Measurements from ENCODE around the gene RBM27.

Gene RBM27, protein sequence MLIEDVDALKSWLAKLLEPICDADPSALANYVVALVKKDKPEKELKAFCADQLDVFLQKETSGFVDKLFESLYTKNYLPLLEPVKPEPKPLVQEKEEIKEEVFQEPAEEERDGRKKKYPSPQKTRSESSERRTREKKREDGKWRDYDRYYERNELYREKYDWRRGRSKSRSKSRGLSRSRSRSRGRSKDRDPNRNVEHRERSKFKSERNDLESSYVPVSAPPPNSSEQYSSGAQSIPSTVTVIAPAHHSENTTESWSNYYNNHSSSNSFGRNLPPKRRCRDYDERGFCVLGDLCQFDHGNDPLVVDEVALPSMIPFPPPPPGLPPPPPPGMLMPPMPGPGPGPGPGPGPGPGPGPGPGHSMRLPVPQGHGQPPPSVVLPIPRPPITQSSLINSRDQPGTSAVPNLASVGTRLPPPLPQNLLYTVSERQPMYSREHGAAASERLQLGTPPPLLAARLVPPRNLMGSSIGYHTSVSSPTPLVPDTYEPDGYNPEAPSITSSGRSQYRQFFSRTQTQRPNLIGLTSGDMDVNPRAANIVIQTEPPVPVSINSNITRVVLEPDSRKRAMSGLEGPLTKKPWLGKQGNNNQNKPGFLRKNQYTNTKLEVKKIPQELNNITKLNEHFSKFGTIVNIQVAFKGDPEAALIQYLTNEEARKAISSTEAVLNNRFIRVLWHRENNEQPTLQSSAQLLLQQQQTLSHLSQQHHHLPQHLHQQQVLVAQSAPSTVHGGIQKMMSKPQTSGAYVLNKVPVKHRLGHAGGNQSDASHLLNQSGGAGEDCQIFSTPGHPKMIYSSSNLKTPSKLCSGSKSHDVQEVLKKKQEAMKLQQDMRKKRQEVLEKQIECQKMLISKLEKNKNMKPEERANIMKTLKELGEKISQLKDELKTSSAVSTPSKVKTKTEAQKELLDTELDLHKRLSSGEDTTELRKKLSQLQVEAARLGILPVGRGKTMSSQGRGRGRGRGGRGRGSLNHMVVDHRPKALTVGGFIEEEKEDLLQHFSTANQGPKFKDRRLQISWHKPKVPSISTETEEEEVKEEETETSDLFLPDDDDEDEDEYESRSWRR

DNA sequence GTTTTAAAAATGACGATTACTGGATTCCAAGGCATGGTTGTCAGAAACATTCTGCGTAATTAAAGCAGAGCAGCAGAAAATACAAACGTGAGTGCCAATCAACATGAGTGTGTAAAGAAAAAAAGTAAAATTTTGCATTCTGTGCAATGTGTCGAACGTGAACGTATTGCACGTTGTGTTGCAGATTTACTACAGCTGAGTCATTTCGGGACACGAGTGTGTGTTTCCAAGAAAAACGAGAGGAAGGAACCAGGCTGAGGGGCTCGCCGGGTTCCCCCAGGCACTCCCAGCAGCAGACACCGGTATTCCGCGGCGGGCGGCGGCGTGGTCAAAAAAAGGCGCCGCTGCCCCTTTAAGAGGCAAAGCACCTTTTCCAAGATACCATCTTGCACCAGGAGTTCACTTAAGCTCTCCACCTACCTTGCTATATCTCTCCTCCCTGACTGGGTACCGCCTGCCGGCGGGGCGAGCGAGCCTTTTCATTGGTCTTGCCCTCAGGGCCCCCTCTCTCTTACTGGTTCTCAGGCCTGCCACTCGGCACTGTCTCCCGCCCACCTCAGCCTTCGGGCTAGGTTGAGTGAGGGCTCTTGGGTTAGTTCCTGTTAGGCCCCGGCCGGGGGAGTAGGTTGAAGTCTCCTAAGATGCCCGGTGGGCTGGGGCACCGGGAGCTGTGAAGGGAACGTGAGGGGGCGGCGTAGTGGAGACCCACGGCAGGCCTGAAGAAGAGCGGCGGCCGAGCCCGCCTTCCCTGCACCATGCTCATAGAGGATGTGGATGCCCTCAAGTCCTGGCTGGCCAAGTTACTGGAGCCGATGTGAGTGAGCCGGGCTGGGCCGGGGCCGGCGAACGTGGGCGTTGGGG is at the start of gene RBM27:
TSS of gene RBM27 (plus strand) at position 595 of the 861 bp plus-strand sequence. CDS start at position 756, 161 bp downstream.
- ChIA-PET CTCF (interaction anchor here (0.6 to 2.0 kb wide), 3 partner anchors 10 to 13 kb away, joined by 3 to 5 read pairs (median 4); no protein-coding TSS in a partner anchor), POLR2A (interaction anchor here (0.6 to 1.0 kb wide), 2 partner anchors 17 to 20 kb away, joined by 3 to 4 read pairs; partner anchors contain the start of gene LARS1)
- DNase-seq (ENCODE audit: extremely low spot score): peak; percentile 100
- TF ChIP-seq, protein P1, sequence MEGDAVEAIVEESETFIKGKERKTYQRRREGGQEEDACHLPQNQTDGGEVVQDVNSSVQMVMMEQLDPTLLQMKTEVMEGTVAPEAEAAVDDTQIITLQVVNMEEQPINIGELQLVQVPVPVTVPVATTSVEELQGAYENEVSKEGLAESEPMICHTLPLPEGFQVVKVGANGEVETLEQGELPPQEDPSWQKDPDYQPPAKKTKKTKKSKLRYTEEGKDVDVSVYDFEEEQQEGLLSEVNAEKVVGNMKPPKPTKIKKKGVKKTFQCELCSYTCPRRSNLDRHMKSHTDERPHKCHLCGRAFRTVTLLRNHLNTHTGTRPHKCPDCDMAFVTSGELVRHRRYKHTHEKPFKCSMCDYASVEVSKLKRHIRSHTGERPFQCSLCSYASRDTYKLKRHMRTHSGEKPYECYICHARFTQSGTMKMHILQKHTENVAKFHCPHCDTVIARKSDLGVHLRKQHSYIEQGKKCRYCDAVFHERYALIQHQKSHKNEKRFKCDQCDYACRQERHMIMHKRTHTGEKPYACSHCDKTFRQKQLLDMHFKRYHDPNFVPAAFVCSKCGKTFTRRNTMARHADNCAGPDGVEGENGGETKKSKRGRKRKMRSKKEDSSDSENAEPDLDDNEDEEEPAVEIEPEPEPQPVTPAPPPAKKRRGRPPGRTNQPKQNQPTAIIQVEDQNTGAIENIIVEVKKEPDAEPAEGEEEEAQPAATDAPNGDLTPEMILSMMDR (IDR thresholded peaks at IDR 0.05; ENCODE audit: control extremely low read depth, extremely low read depth, low read depth, missing control alignments): no peak

GRCh38 chr5:146158255-146158654 is 45.1 kb upstream of the RBM27 start:
- DNase-seq (ENCODE audit: extremely low spot score): no peak
- POLR2A ChIA-PET: interaction anchor here (0.7 kb wide), 1 partner anchor 110 kb away, joined by 6 read pairs; no protein-coding TSS in a partner anchor
- TF ChIP-seq, protein P1 (IDR thresholded peaks at IDR 0.05; ENCODE audit: control extremely low read depth, extremely low read depth, low read depth, missing control alignments): no peak
- CTCF ChIA-PET: interaction anchor here (1.0 kb wide), 1 partner anchor 91 kb away, joined by 3 read pairs; no protein-coding TSS in a partner anchor

- POLR2A ChIA-PET: no interaction called here
- CTCF ChIA-PET: no interaction called here
- TF ChIP-seq, protein P1 (IDR thresholded peaks at IDR 0.05; ENCODE audit: control extremely low read depth, extremely low read depth, low read depth, missing control alignments): no peak
- DNase-seq (ENCODE audit: extremely low spot score): no peak
Measured at GRCh38 chr5:146164382-146164781, 39.0 kb upstream of the RBM27 start.

DNA sequence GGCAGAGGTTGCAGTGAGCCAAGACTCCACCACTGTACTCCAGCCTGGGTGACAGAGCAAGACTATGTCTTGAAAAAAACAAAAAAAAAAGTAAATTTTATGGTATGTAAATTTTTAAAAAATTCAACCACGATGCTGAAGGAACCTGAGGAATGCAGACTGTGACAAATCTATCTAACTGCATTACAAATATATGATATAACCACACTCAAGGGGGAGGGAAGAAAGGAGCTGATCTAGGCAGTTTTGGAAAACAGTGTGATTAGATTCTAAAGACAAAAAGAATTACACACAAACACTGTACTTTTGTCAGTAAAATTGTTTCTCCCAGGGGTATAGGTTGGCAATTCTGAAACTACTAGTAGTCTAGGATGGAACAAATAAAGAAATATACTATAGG is 37.9 kb upstream of the RBM27 start:
- TF ChIP-seq, protein P1 (IDR thresholded peaks at IDR 0.05; ENCODE audit: control extremely low read depth, extremely low read depth, low read depth, missing control alignments): no peak

DNA sequence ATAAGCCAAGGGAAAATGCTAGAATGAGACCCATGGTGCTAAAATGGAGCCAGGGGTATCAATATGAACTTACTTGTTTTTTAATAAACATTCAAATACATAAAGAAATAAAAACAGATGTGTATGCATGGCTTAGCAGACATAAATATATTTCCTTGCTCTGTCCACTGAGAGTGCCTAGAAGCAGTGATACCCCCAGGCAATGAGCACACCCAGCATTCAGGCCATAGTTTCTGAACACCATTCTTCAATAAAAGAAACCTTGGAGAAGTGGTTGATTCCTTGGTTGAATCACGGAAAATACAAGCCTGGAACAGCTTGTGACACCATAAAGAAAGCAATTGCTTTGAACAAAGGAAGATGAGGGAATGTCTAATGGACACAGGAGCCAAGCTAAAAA is 37.5 kb upstream of the RBM27 start:
- POLR2A ChIA-PET: no interaction called here
- DNase-seq (ENCODE audit: extremely low spot score): no peak
- TF ChIP-seq, protein P1 (IDR thresholded peaks at IDR 0.05; ENCODE audit: control extremely low read depth, extremely low read depth, low read depth, missing control alignments): no peak
- CTCF ChIA-PET: interaction anchor here (0.8 to 1.5 kb wide), 4 partner anchors 10 to 62 kb away, joined by 3 to 6 read pairs (median 4); no protein-coding TSS in a partner anchor

More for the DNA sequence above, 37.9 kb upstream of the RBM27 start:
- POLR2A ChIA-PET: no interaction called here
- CTCF ChIA-PET: interaction anchor here (0.8 to 1.5 kb wide), 4 partner anchors 10 to 61 kb away, joined by 3 to 6 read pairs (median 4); no protein-coding TSS in a partner anchor
- DNase-seq (ENCODE audit: extremely low spot score): no peak
